Measurements from ENCODE around the gene DEPDC4.

GRCh38 chr12:100274291-100274690, 7.4 kb upstream of the DEPDC4 start:
- TF ChIP-seq CTCF (IDR thresholded peaks at IDR 0.05) (no peak), EP300 (IDR thresholded peaks at IDR 0.05) (no peak), POLR2A (IDR thresholded peaks at IDR 0.05) (no peak)
